Tibial nerve (tissue), 4 donors: Measurements from ENCODE around the gene RBM17. TPM values are rescaled to one million over a fixed set of nuclear protein-coding genes. Genes with fewer than 3 reads are reported as not detected.
A peak's percentile ranks its signal among the peaks of the same experiment; 100 is the strongest.

Experiments
- DNase-seq, 2 donors: peaks; one replicate each; pipeline ENCODE4 v3.0.0-alpha.2; 2019; ENCODE audit warnings: low spot score in 2 of 2
- H3K27ac ChIP-seq, 4 donors: fragments of 200-600 bp; sonication (generic) in 3 of 4; one replicate each; pipeline ENCODE4 v1.5.1; 2017 to 2019; ENCODE audit warnings: mild to moderate bottlenecking in 1 of 4
- H3K27me3 ChIP-seq, 2 donors: fragments of 200-600 bp; sonication (generic) in 1 of 2; one replicate each; pipeline versions ENCODE4 v1.5.1 to v1.6.0; 2017 to 2019
- H3K36me3 ChIP-seq, 3 donors: fragments of 200-600 bp; sonication (generic); one replicate each; pipeline ENCODE4 v1.5.1; 2018 to 2019
- H3K4me1 ChIP-seq, 4 donors: fragments of 200-600 bp; sonication (generic) in 3 of 4; one replicate each; pipeline ENCODE4 v1.5.1; 2017 to 2019
- H3K4me3 ChIP-seq, 4 donors: fragments of 200-600 bp; sonication (generic) in 3 of 4; one replicate each; pipeline ENCODE4 v1.5.1; 2017 to 2019; ENCODE audit warnings: mild to moderate bottlenecking in 1 of 4, moderate library complexity in 1 of 4
- H3K9me3 ChIP-seq, 4 donors: fragments of 200-600 bp; sonication (generic) in 3 of 4; one replicate each; pipeline ENCODE4 v1.5.1; 2017 to 2019
- EP300 ChIP-seq, 2 donors: sonication (generic); formaldehyde crosslinking; IDR thresholded peaks; one replicate each; pipeline ENCODE4 v1.6.1; 2017; ENCODE audit warnings: antibody characterized with exemption in 2 of 2, mild to moderate bottlenecking in 1 of 2
- POLR2A ChIP-seq, 2 donors: fragments of 450-650 bp; IDR thresholded peaks; one replicate each; pipeline ENCODE4 v1.6.1; 2017; ENCODE audit warnings: antibody characterized with exemption in 2 of 2, mild to moderate bottlenecking in 2 of 2, moderate library complexity in 2 of 2
- WGBS, 2 donors: methylation state at CpG; one replicate each; pipeline ENCODE4 v1.1.5; 2018; 5-methylcytosine and 5-hydroxymethylcytosine counted together
- total RNA-seq, 4 donors: library from RNA; depleted of rRNA; stranded (reverse); fragments of >200 nt; gene quantifications; one replicate each; pipeline ENCODE4 v1.1.0, GENCODE V29; 2016
- TF ChIP-seq, protein P1 (sequence below), 5 experiments: fragments of 200-600 bp in 3 of 5; fragments of 450-650 bp in 2 of 5; sonication (generic) in 3 of 5; IDR thresholded peaks; one replicate each; pipeline ENCODE4 v1.5.1; 2016 to 2019; ENCODE audit warnings: antibody characterized with exemption in 5 of 5, mild to moderate bottlenecking in 3 of 5, moderate library complexity in 2 of 5

Gene RBM17
- total RNA-seq, 4 donors from 2014 or later, result 70.6 to 109 (median 94.3) TPM

DNA sequence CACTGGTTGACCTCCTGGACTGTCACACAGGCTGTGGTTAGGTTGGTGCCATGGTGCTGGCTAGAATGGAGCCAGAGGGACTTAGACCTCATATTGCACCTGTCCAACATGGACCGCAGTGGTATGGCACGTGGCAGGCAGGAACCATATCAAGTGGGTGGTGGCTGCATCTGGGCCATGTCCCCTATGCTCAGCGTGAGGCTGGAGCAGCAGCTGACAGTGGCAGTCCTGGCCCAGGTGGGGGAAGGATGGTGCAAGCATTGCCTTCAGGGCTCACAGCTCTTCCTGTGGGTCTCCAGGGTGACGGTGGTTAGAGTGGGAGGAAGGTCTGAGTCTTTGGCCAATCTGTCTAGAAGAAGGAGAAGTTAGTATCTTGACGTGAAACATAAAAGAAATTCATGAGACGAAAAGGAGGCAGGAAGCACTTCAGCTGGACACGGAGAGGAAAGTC lies 59.4 kb downstream of the RBM17 start:
- no peak overlapping the region for H3K4me3 ChIP-seq
- peaks cover 0 to 13% (median 0%) of the 10 kb centered on the region in 3 donors for H3K36me3 ChIP-seq
- peak overlapping the region in 1 of 4 donors; percentile 29 for H3K27ac ChIP-seq
- TF ChIP-seq POLR2A (IDR thresholded peaks at IDR 0.05), result no peak
- TF ChIP-seq EP300 (IDR thresholded peaks at IDR 0.05), result peak in 1 of 2 donors; percentile 10
- no peak for DNase-seq
- WGBS, 2 donors, result 75 to 78% methylated on average over 7 of the region's 7 CpGs
- peaks cover 0 to 55% (median 14%) of the 10 kb centered on the region in 4 donors for H3K4me1 ChIP-seq
- no peaks in the 10 kb centered on the region for H3K27me3 ChIP-seq
- H3K9me3 ChIP-seq, result no peaks in the 10 kb centered on the region

DNA sequence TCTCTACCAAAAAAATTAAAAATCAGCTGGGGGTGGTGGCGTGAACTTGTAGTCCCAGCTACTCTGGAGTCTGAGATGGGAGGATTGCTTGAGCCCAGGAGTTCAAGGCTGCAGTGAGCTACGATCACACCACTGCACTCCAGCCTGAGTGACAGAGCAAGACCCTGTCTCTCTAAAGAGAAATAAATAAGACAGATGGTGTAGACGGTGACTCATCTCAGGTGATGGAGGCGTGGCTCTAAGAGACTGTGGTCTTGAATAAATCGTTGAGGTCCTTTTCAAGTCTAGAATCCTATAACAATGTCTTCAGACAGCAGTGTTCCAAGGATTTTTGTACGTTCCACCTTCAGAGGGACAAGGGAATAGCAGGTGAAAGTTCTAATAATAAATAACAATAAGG lies 60.1 kb downstream of the RBM17 start:
- Histone ChIP-seq H3K4me3 (no peak overlapping the region), H3K27me3 (no peaks in the 10 kb centered on the region), H3K4me1 (peaks cover 0 to 54% (median 13%) of the 10 kb centered on the region in 4 donors), H3K27ac (peak overlapping the region in 1 of 4 donors; percentile 4), H3K36me3 (peaks cover 0 to 13% (median 0%) of the 10 kb centered on the region in 3 donors), H3K9me3 (no peaks in the 10 kb centered on the region)
- 88 to 89% methylated on average over 6 of the region's 6 CpGs for WGBS, 2 donors
- TF ChIP-seq, protein P1, sequence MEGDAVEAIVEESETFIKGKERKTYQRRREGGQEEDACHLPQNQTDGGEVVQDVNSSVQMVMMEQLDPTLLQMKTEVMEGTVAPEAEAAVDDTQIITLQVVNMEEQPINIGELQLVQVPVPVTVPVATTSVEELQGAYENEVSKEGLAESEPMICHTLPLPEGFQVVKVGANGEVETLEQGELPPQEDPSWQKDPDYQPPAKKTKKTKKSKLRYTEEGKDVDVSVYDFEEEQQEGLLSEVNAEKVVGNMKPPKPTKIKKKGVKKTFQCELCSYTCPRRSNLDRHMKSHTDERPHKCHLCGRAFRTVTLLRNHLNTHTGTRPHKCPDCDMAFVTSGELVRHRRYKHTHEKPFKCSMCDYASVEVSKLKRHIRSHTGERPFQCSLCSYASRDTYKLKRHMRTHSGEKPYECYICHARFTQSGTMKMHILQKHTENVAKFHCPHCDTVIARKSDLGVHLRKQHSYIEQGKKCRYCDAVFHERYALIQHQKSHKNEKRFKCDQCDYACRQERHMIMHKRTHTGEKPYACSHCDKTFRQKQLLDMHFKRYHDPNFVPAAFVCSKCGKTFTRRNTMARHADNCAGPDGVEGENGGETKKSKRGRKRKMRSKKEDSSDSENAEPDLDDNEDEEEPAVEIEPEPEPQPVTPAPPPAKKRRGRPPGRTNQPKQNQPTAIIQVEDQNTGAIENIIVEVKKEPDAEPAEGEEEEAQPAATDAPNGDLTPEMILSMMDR (IDR thresholded peaks at IDR 0.05), result no peak
- TF ChIP-seq POLR2A (IDR thresholded peaks at IDR 0.05), result no peak
- TF ChIP-seq EP300 (IDR thresholded peaks at IDR 0.05), result no peak
- DNase-seq, result no peak

DNA sequence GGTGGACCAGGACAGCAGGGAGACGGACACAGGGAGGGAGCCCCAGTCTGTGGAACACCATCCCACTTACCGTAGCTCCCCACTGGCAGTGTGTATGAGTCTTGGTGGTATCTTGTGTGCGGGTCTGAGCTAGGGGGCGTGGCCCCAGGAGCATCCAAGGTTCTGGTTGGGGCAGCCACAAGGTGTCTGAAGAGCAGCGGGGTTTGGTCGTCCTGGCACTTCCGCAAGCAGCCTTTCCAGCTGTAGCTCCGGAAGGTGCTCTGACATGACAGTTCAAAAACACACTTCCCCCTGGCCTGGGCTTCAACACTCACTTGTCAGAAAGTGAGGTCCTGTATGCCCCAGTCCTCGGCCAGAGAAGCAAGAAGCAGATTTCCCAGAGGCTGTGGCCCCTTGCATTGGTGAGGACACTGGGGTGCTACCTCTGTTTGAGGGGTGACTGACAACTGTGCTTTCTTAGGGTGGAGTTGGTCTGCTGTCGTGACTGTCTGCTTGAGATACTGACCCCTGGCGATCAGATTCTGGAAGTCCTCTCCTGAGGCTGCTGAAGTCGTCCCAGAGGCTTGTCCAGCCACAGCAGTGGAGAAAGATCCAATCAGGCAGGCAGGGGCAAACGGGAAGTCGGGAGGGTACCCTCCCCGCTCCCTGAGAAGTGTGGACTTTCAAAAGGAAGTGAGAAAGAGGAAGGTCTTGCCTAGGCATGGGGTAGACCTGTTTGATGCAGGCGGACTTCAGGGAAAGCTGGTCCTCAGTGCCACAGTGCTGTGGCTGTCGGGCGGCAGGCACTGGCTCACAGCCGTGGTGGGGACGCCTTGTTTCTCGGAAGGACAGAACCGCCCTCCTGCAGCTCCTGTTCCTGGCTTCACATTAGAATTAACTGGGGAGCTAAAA lies 62.5 kb downstream of the RBM17 start:
- H3K9me3 ChIP-seq, result no peaks in the 10 kb centered on the region
- no peaks in the 10 kb centered on the region for H3K27me3 ChIP-seq
- peak; percentile 37 to 67 for DNase-seq
- H3K36me3 ChIP-seq, result peaks cover 0 to 18% (median 0%) of the 10 kb centered on the region in 3 donors
- peaks cover 0 to 41% (median 7%) of the 10 kb centered on the region in 4 donors for H3K4me1 ChIP-seq
- peak overlapping the region in 3 of 4 donors; percentile 40 to 75 (median 73) for H3K27ac ChIP-seq
- H3K4me3 ChIP-seq, result peak overlapping the region in 1 of 4 donors; percentile 22
- 33 to 42% methylated on average over 21 of the region's 22 CpGs for WGBS, 2 donors
- TF ChIP-seq POLR2A (IDR thresholded peaks at IDR 0.05), result no peak
- TF ChIP-seq, protein P1 (IDR thresholded peaks at IDR 0.05), result peak; percentile 44 to 68 (median 62)
- TF ChIP-seq EP300 (IDR thresholded peaks at IDR 0.05), result peak in 1 of 2 donors; percentile 59

DNA sequence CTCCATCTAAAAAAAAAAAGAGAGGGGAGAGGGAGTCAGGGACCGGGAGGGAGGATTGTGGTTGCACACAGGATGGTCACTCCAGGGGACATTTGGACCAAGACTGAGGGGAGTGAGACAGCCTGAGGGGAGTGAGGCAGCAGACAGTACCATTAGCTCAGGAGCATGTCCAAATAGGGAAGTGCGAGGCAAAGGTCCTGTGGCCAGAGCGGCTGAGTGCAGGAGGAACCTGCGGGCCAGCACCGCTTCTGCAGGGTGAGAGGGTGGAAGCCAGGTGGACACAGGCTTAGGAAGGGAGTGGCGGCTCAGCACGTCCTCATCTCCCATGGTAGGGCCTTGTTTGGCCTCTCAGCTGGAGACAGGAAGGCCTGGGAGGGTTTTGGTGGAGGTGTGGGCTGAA lies 65.0 kb downstream of the RBM17 start:
- H3K9me3 ChIP-seq, result no peaks in the 10 kb centered on the region
- peaks cover 0 to 6% (median 0%) of the 10 kb centered on the region in 3 donors for H3K36me3 ChIP-seq
- WGBS, 2 donors, result 80 to 84% methylated on average over 7 of the region's 7 CpGs
- H3K4me1 ChIP-seq, result peaks cover 0 to 35% (median 9%) of the 10 kb centered on the region in 4 donors
- H3K4me3 ChIP-seq, result no peak overlapping the region
- TF ChIP-seq, protein P1 (IDR thresholded peaks at IDR 0.05), result no peak
- DNase-seq, result no peak
- no peak overlapping the region for H3K27ac ChIP-seq
- no peaks in the 10 kb centered on the region for H3K27me3 ChIP-seq

DNA sequence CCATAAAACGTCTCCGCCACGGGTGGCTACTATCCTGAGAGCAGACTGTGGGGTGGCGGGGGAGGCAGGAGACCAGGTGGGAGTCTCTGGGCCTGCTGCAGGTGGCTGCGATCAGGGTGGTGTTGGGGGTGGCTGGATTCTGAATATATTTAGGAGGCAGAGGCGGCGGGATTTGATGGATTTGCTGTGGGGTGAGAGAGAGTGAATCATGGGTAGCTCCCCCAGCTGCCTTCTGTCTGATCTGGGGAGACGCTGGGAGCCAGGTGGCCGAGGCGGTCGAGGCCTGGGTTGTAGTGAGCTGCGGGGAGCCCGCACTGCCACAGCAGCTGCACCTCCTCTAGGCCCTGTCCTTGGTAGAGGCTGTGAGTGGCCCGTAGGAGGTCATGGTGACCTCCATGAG lies 65.7 kb downstream of the RBM17 start:
- H3K4me3 ChIP-seq, result no peak overlapping the region
- H3K9me3 ChIP-seq, result no peaks in the 10 kb centered on the region
- no peak for TF ChIP-seq EP300 (IDR thresholded peaks at IDR 0.05)
- TF ChIP-seq POLR2A (IDR thresholded peaks at IDR 0.05), result no peak
- TF ChIP-seq, protein P1 (IDR thresholded peaks at IDR 0.05), result no peak
- H3K27me3 ChIP-seq, result no peaks in the 10 kb centered on the region
- peaks cover 0 to 6% (median 0%) of the 10 kb centered on the region in 3 donors for H3K36me3 ChIP-seq
- DNase-seq, result no peak
- no peak overlapping the region for H3K27ac ChIP-seq
- 95% methylated on average over 11 to 14 of the region's 14 CpGs for WGBS, 2 donors
- peaks cover 0 to 35% (median 9%) of the 10 kb centered on the region in 4 donors for H3K4me1 ChIP-seq
